Muscle of arm (tissue), 12 donors: ENCODE results near the gene FRMD4B. TPM values are rescaled to one million over a fixed set of nuclear protein-coding genes. Genes with fewer than 3 reads are reported as not detected.
"Not testable (repeated sequence)": the region's sequence is repeated elsewhere in the genome, so short reads cannot be mapped to it uniquely, and the experiment has no call there.

Source experiments
- DNase-seq: peaks from one replicate; pipeline ENCODE4 v3.0.0-alpha.2; 2013
- polyA plus RNA-seq, 12 donors: library from polyadenylated mRNA; unstranded; fragments of 120-200 nt; gene quantifications; one replicate each; pipeline ENCODE4 v1.2.1, GENCODE V29; 2013; ENCODE audit not compliant: insufficient read length in 12 of 12

Gene FRMD4B
- polyA plus RNA-seq, 12 donors = 12.1 to 29.8 (median 17.8) TPM; not detected in 1

- DNase-seq = no peak
Measured at GRCh38 chr3:69323941-69324340, 61.9 kb downstream of the FRMD4B start.

DNA sequence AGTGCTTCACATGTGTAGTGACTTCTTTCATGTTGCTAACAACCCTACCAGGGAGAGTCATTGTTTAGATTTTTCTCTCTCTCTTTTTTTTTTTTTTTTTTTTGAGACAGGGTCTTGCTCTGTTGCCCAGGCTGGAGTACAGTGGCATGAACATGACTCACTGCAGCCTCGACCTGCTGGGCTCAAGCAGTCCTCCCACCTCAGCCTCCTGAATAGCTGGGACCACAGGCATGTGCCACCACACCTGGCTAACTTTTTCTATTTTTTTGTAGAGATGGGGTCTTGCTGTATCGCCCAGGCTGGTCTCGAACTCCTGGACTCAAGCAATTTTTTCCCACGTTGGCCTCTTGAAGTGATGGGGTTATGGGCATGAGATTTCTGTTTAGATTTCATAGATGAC is 63.4 kb downstream of the FRMD4B start:
- DNase-seq = not testable (repeated sequence)

DNA sequence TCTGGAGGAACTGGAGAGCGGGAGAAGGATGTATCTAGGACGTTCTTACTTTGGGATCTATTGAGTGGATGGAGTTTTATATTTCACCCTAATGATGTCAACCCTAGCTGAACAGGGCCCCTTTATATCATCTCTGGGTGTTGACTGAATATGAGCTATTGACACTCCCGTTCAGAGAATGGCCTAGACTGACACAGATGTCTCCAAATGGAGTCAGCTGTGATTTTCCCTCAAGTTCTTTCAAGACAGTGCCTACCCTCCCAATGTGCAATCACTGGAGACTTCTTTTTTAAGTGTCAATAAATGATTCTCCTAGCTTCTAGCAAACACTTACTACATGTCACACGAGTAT is 63.8 kb downstream of the FRMD4B start:
- no peak for DNase-seq

DNA sequence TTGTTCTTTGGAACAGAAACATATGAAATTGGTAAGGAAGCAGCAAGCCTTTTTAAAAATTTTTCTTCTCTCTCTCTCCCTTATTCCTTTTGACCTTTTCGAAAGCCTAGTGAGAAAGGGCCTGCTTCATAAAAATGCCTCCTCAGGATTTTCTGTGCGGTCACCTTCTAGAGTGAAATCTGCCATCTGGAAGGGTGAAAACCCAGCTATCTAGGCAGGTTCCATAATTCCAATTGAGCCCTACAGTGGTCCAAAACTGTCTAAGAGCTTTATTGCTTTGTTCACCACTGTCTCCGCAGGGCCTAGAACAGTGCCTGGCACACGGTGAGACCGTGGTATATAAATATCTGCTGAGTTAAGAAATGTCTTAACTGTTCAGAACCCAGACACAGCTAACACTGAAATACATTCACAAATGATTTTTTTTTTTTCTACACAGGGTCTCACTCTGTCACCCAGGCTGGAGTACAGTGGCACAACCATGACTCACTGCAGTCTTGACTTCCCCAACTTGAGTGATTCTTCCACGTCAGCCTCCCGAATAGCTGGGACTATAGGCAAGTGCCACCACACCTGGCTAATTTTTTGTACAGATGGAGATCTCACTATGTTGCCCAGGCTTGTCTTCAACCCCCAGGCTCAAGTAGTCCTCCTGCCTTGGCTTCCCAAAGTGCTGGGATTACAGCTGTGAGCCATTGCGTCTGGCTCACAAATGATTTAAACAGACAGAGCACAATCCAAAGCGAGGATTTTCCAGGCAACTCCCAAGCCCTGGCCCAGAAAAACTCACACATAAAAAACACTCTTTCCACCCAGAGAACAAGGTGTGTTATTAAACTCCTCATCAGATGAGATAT is 64.4 kb downstream of the FRMD4B start:
- no peak for DNase-seq

- DNase-seq = peak; percentile 35
Measured at GRCh38 chr3:69320871-69321271, 65.0 kb downstream of the FRMD4B start.

- no peak for DNase-seq
Measured at GRCh38 chr3:69319652-69320051, 66.2 kb downstream of the FRMD4B start.

DNA sequence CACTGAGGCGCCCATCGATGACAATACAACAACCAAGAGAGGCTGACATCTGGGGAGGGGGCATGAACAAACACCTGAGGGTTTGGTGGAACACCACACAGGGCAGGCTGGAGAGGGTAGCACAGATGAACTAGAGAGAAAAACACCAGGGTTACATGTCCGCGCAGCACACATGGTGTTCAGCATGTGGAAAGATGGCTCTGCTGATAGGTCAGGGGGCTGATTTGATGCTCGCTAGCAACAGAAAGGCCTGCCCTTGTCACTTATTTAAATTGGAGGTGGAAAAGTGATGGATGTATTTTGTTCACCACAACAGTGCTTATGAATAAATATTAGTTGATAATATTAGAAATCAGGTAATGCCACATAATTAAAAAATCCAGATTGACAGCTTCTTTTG is 67.5 kb downstream of the FRMD4B start:
- no peak for DNase-seq

DNA sequence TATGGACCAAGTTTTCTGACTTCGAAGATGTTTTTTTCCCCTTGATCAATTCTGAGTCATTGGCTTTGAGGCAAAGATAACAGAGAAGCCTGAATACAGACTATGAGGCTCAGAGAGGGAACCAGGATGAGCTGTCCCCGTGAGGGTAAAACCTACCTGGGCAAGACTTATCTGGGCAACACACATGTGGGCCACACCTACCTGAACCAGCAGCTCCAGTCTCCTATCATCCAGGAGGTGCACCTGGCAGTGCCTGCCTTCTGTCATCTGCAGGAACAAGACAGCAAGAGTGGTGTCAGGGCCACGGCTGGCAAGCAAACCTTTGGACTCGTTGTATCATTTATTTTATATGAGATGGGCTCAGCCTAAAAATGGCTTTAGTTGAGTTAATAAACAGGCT is 72.6 kb downstream of the FRMD4B start:
- DNase-seq = no peak

- DNase-seq = no peak
Measured at GRCh38 chr3:69309814-69310213, 76.1 kb downstream of the FRMD4B start.

DNA sequence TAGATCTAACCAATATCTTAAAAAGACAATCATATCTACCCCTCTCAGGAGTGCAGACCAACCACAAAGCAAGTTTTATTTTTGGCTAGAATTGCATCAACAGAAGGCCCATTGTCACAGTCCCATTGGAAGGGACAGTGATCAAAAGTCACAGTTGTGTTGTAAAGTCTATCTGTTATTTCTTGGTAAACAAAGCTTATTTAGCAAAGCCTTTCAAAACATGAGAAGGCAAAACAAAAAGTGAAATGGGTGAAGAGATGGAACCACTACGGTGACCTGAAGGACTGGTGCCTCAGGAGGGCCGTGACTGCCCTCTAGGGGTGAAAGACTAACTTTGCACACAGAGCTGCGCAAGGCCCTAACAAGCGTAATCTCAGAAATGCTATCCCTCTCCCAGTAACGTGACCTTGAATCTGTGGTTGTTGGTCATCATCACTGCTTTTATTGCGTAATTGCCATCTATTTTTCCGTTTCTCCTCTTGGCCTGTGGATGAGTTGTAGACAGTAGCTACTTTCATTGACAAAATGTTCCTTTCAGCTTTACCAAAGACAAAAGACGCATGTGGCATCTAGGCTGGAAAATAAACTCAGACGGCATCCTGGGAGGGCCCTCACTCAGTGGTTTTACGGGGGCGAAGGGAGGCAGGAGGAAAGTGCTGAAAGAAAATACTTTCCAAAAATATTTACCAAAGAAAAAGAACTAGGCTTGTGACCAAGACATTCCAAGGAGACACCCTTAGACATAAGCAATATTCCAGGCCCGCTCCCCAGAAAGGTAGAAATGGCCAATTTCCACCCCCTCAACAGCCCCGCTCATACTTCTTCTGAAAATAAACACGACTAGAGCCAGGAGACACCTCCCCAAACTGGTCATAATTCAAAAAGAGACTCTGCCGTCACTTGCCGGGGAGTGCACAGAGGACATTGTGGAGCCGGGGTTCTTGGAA is 79.4 kb downstream of the FRMD4B start:
- DNase-seq = peak; percentile 81

DNA sequence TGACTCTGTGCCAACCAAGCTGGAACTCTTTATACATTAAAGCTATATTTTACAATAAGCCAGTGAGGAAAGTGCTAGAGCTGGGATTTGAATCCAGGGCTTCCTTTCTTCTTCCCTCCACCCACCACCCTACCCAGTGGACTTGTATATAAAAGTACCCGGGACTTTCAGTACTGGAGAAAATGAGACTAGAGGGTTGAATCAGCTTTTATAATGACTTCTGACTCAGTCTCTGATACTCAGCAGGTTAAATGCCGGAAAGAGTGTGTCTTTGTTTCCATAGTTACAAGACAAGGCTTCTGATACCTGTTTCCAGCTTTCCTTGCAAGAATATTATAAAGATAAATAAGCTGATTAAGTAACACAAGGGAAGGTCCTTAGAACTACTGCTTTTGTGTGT is 80.9 kb downstream of the FRMD4B start:
- no peak for DNase-seq

DNA sequence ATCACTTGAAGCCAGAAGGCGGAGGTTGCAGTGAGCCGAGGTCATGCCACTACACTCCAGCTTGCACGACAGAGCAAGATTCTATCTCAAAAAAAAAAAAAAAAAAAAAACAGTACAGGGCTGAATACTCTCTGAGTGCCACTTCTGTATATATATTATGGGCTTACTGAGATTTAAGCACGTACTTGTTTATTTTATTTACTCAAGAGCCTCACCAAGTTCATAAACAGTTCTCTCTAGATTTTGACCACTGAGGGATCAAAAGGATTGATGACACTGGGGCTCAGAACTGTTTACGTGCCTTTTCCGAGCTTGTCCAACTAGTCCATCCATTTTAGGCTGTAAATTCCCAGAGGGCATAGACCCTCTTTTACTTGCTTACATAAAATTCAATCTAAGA is 81.5 kb downstream of the FRMD4B start:
- DNase-seq = no peak

DNA sequence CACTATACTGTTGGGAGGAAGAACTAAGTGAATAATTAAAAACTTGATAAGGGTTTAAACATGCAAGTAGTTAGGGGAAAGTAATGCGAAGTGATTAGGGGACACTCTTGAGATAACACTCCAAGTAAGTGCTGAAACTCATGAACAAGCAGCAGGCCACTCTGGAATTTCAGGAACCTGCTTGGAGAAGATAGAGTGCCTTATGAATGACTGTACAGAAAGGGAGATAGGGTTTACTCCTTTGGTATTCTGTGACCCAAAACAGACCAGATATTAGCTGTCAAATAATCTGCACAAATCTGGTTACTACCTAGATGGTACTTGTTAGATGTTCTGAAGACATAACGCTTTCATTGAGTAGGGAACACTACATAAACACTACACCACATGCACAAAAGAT is 85.6 kb downstream of the FRMD4B start:
- no peak for DNase-seq

- no peak for DNase-seq
Measured at GRCh38 chr3:69299344-69299743, 86.5 kb downstream of the FRMD4B start.

DNA sequence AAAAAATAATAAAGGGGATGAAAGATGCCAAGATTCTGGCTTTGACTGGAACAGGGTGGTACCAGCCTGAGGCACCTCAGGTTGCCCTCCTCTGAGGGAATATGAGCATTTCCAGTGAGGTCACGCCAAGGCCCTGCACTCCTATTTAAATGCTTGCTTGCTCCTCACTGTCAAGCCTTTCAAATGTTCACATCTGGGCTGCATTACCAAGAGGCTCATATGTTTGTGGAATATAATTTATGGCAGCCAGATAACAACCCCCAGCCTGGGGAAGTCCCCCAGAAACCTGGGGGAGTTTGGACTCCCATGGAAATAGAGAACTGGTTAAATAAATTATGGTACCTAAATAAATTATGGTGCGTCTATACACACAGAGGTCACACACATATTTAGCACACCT is 88.4 kb downstream of the FRMD4B start:
- no peak for DNase-seq

DNA sequence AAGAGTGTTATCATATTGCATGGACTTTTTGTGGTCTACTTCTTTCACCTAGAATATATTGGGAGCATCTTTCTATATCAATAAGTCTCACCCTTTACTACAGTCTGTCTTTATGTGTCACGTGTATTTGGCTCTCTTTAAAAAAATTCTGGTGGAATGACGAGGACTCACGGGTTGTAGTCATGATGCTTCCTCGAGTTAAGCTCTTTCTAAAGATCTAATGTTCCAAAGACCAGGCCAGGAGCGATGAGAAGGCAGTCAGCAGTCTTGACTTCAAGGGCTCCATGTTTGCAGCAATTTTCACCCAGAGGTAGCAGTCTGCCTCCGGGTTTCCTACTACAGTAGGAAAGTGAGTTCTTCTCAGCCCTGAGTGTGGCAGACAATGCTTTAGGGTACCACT is 88.9 kb downstream of the FRMD4B start:
- DNase-seq = no peak

DNA sequence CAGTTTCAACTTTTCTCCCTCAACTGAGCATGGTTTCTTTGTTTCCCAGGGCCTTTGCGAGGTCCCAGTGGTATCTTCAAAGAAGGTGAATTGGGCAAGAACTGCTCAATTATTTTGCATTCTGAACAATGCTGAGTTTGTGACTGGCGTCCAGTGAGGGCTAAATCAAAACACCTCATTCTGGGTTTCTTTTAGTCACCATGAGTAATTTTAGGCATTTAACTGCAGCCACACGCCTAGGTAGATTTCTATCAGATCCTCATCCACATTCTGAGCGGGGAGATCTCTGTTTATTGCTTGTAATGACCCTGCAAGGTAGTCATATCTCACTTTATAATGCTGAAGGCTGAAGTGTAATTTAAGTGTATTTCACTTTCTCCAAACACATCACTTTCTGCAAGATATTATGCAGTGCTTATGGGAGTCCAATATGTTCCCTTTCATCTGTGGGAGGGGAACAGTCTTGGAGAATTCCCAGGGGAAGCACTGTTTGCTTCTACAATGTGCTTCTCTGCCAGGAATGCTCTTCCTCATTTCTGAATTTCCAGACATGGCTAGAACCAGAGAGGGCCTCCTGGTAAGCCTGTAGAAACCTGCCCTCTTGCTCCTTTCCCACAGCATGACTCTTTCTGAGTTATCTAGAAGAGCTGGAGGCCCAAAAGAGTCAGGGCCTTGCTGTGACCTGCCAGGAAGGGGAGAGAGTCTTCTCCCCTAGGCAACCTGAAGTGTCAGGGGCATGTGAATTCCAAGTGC is 91.7 kb downstream of the FRMD4B start:
- DNase-seq = no peak

- no peak for DNase-seq
Measured at GRCh38 chr3:69292959-69293574, 92.8 kb downstream of the FRMD4B start.

- no peak for DNase-seq
Measured at GRCh38 chr3:69292185-69292584, 93.7 kb downstream of the FRMD4B start.

DNA sequence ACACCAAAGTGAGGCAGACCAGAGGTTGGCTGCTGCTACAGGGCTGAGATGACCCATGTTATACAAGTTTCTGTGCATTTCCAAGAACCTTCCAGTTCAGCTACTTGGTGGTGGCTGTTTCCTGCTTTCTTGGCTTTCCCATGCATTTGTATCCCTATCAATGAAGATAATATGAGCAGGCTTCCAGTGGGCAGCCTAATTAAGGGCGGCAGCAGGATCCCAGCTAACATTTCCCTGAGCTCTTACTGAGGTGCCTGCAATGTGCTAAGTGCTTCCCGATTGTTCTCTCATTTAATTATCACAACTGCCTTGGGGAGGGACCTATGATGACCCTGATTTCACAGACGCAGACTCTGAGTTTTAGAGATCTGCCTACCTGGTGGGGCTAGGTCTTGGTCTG is 95.5 kb downstream of the FRMD4B start:
- DNase-seq = no peak

DNA sequence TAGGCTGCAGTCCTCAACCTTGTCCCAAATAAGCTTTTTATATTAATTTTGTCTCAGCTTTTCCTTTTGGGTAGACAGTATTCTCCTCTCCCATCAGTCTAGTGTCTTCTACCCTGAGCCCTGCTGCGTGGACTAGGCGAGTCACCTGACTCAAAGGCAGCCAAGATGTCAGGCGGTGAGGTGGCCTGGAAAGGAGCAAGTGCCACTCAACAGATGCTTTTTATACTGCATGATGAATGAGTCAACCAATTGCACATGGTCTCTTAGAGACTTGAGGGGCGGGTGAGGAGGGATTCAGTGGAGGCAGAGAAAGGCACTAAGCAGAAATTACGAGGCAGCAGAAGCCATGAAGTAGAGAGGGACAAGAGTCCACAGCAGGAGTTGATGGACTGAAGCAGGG is 95.9 kb downstream of the FRMD4B start:
- no peak for DNase-seq
